SU-DHL-6 (cell line): ENCODE measurements around the gene HLA-A.

Experiments used
- CTCF ChIP-seq: fragments of 200-600 bp; sonication (generic); IDR thresholded peaks from one replicate; pipeline ENCODE4 v1.5.1; 2017; ENCODE audit warnings: antibody characterized with exemption, mild to moderate bottlenecking, low read length, moderate library complexity; ENCODE audit not compliant: insufficient read depth, poor library complexity, severe bottlenecking
- EZH2phosphoT487 ChIP-seq: fragments of 200-600 bp; sonication (generic), shearing (Covaris generic); conservative IDR thresholded peaks from 2 replicates; pipeline ENCODE4 v1.6.1; 2018; ENCODE audit warnings: mild to moderate bottlenecking, antibody characterized with exemption, low read length, moderate library complexity, mixed read lengths

GRCh38 chr6:29984232-29984631, 41.9 kb downstream of the HLA-A start:
- TF ChIP-seq CTCF (no peak), EZH2phosphoT487 (no peak)
